Activated CD4-positive, alpha-beta T cell treated with anti-CD3 and anti-CD28 coated beads, Interleukin-2, amount 50 U/mL, for 1 hour (primary cell): ENCODE results near the gene LRP6.
"Not testable (repeated sequence)": the region's sequence is repeated elsewhere in the genome, so short reads cannot be mapped to it uniquely, and the experiment has no call there.

ENCODE experiments used
- DNase-seq: peaks from one replicate; pipeline ENCODE4 v3.0.0-alpha.2; 2020

Gene LRP6

GRCh38 chr12:12110923-12111555 lies 155.8 kb downstream of the LRP6 start:
- DNase-seq = not testable (repeated sequence)

- no peak for DNase-seq
Measured at GRCh38 chr12:12108441-12109058, 158.3 kb downstream of the LRP6 start.

- no peak for DNase-seq
Measured at GRCh38 chr12:12107678-12108077, 159.2 kb downstream of the LRP6 start.

- DNase-seq = no peak
Measured at GRCh38 chr12:12099102-12099501, 167.7 kb downstream of the LRP6 start.

- DNase-seq = no peak
Measured at GRCh38 chr12:12098691-12099015, 168.2 kb downstream of the LRP6 start.

GRCh38 chr12:12097891-12098690 lies 168.8 kb downstream of the LRP6 start:
- DNase-seq = no peak

GRCh38 chr12:12095021-12095420 lies 171.8 kb downstream of the LRP6 start:
- no peak for DNase-seq

- DNase-seq = no peak
Measured at GRCh38 chr12:12094481-12094880, 172.4 kb downstream of the LRP6 start.

- DNase-seq = no peak
Measured at GRCh38 chr12:12091977-12092663, 174.7 kb downstream of the LRP6 start.

GRCh38 chr12:12091071-12091470 lies 175.8 kb downstream of the LRP6 start:
- no peak for DNase-seq

- DNase-seq = no peak
Measured at GRCh38 chr12:12088761-12089160, 178.1 kb downstream of the LRP6 start.

GRCh38 chr12:12088147-12088546 lies 178.7 kb downstream of the LRP6 start:
- DNase-seq = no peak

GRCh38 chr12:12087693-12088034 lies 179.2 kb downstream of the LRP6 start:
- DNase-seq = no peak

- DNase-seq = no peak
Measured at GRCh38 chr12:12086973-12087692, 179.7 kb downstream of the LRP6 start.

GRCh38 chr12:12086362-12086761 lies 180.5 kb downstream of the LRP6 start:
- no peak for DNase-seq

- DNase-seq = no peak
Measured at GRCh38 chr12:12083688-12084087, 183.2 kb downstream of the LRP6 start.

- DNase-seq = no peak
Measured at GRCh38 chr12:12081836-12082497, 184.9 kb downstream of the LRP6 start.

GRCh38 chr12:12079291-12079690 lies 187.6 kb downstream of the LRP6 start:
- DNase-seq = no peak

- peak; percentile 20 for DNase-seq
Measured at GRCh38 chr12:12072064-12072760, 194.6 kb downstream of the LRP6 start.

- DNase-seq = no peak
Measured at GRCh38 chr12:12070674-12071656, 195.9 kb downstream of the LRP6 start, which contains the start of gene BCL2L14. BCL2L14 (plus strand) TSS chr12:12070939; CDS start chr12:12079306, 8,367 bp downstream.
